ENCODE measurements around the gene KCNMA1.

KCNMA1 gene

DNA sequence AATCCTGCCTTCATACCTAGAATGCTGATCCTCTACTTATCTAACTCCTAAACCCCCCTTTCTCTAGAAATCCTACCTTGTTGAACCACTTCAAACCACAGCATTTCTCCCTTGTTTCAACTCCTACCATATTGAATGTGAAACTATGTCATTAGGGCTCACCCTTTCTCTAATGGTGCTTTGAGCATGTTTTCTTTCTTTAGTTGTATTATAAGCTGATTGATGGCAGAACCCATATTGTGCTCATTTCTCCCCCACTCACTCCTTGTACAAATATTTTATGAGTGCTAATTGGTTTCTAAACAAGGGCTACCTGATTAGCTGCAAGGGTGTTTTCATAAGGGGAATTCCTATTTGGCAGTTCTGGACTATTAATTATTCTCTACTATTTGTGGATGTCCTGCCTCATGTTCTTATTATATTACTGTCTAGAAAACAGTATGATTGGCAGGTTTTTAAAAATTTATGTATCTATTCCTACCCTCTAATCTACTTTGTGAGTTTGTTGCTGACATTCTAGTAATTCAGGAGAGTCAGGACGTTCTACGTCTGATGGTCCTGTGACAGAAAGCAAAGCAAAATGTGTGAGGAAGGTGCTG, 765.8 kb downstream of the KCNMA1 start:
- DNase-seq (ENCODE audit: low read depth, low spot score) = no peak
- WGBS (ENCODE audit: insufficient coverage, insufficient read length) = no CpG with 5 or more reads among the region's 2 CpGs

DNA sequence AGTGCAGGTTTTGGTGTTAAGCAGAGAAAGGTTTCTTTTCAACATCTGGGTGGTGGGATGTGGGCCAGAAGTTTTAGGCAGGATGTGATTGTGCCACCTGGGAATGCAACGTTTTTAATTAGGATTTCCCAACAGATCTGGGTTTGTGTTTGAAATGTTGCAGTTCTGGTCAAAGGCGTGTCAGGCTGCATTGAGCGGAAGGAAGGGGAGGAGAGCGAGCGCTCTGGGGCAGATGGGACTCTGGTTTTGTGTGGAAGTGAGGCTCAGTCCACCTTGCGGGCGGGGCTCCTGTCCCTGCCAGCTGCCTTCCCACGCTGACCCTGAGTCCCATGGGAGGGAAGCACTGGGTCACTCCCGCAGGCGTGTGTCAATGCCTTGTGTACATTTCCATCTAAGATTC, 767.7 kb downstream of the KCNMA1 start:
- no peaks in the 10 kb centered on the region for H3K9me3 ChIP-seq (ENCODE audit: control insufficient read depth, insufficient read depth, low read length)
- H3K4me3 ChIP-seq (ENCODE audit: low read length) = no peak overlapping the region
- H3K27me3 ChIP-seq (ENCODE audit: control insufficient read depth, insufficient read depth, low read length) = no peaks in the 10 kb centered on the region
- H3K4me1 ChIP-seq (ENCODE audit: control insufficient read depth, insufficient read depth, low read length) = no peaks in the 10 kb centered on the region
- WGBS (ENCODE audit: insufficient coverage, insufficient read length) = no CpG with 5 or more reads among the region's 10 CpGs
- DNase-seq (ENCODE audit: low read depth, low spot score) = no peak
- no peak overlapping the region for H3K27ac ChIP-seq (ENCODE audit: low read length)
- no peaks in the 10 kb centered on the region for H3K36me3 ChIP-seq (ENCODE audit: control insufficient read depth, insufficient read depth, low read length)

More for the DNA sequence above, 765.8 kb downstream of the KCNMA1 start:
- Histone ChIP-seq H3K27me3 (ENCODE audit: control insufficient read depth, insufficient read depth, low read length) (no peaks in the 10 kb centered on the region), H3K9me3 (ENCODE audit: control insufficient read depth, insufficient read depth, low read length) (no peaks in the 10 kb centered on the region), H3K27ac (ENCODE audit: low read length) (no peak overlapping the region), H3K4me1 (ENCODE audit: control insufficient read depth, insufficient read depth, low read length) (no peaks in the 10 kb centered on the region), H3K4me3 (ENCODE audit: low read length) (no peak overlapping the region), H3K36me3 (ENCODE audit: control insufficient read depth, insufficient read depth, low read length) (no peaks in the 10 kb centered on the region)

DNA sequence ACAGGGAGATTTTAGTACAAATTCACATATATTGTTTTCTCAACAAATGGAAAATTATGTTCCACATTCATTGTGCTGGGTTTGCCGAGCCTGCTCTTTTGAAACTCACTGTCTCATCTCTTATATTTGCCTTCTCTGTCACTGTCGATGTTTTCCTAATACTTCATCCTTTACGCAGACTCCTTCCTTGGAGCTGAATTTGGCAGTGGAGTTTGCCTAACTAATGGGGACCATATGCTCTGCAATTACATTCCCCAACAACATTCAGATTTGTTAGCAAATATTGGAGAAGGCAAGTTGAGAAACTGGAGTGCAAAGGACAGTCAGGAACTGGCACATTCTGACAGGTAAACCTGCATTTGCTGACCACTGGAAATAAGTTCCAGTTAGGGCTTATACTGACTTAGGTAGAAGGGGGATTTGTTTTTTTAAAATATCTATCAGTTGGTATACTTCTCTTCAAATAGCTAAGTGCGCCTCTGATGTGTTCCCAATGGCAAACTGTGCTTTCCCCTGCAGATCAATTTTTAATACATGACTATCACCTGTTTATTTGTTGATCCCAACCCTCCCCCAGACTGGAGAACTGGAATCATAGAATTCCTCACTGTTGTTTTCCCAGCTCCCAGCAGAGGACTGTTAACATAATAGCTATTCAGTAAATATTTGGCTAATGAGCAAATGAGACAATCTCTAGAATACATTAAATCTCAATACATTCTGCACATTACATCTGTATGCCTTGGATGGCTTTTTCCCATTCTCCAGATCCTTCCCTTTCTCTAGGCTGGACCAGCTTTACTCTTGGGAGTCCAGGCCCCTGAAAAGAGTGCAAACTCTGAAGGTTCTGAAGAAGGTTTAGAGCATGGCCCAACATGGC, 769.3 kb downstream of the KCNMA1 start:
- WGBS (ENCODE audit: insufficient coverage, insufficient read length) = no CpG with 5 or more reads among the region's 4 CpGs
- DNase-seq (ENCODE audit: low read depth, low spot score) = no peak

DNA sequence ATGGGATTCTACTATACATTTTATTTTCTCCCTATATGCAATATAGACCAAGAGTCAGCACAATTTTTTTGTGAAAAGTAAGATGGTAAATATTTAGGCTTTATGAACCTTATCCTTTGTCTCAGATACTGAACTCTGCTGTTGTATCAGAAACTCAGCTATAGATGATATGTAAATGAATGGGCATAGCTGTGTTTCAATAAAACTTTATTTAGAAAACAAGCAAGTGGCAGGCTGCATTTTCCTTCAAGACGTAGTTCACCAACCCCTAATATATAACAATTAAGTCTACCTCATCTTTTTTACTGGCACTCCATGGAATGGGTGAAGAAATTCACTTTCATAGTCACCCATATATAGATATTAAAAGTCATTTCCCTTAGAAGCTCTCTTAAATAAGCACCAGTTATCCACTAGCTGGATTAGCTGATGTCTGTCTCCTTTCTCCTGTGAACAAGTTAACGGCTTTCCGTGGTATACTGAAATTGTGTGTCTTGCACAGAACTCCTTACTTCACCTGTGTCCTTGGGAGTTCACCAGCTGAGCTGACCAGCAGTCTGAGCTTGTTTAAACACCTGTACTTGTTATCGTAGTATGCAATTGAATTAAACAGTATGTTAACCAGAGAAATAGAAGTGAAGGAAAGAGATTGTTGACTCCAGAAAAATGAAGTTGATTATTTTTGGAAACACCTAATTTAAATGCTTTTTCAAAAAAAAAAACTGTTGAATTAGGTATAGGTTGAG, 770.6 kb downstream of the KCNMA1 start:
- no CpG with 5 or more reads among the region's 4 CpGs for WGBS (ENCODE audit: insufficient coverage, insufficient read length)
- no peak for DNase-seq (ENCODE audit: low read depth, low spot score)
- Histone ChIP-seq H3K27ac (ENCODE audit: low read length) (no peak overlapping the region), H3K27me3 (ENCODE audit: control insufficient read depth, insufficient read depth, low read length) (no peaks in the 10 kb centered on the region), H3K9me3 (ENCODE audit: control insufficient read depth, insufficient read depth, low read length) (no peaks in the 10 kb centered on the region), H3K36me3 (ENCODE audit: control insufficient read depth, insufficient read depth, low read length) (no peaks in the 10 kb centered on the region), H3K4me1 (ENCODE audit: control insufficient read depth, insufficient read depth, low read length) (no peaks in the 10 kb centered on the region), H3K4me3 (ENCODE audit: low read length) (no peak overlapping the region)

More for the DNA sequence above, 769.3 kb downstream of the KCNMA1 start:
- Histone ChIP-seq H3K4me1 (ENCODE audit: control insufficient read depth, insufficient read depth, low read length) (no peaks in the 10 kb centered on the region), H3K4me3 (ENCODE audit: low read length) (no peak overlapping the region), H3K27ac (ENCODE audit: low read length) (no peak overlapping the region), H3K36me3 (ENCODE audit: control insufficient read depth, insufficient read depth, low read length) (no peaks in the 10 kb centered on the region), H3K9me3 (ENCODE audit: control insufficient read depth, insufficient read depth, low read length) (no peaks in the 10 kb centered on the region), H3K27me3 (ENCODE audit: control insufficient read depth, insufficient read depth, low read length) (no peaks in the 10 kb centered on the region)

DNA sequence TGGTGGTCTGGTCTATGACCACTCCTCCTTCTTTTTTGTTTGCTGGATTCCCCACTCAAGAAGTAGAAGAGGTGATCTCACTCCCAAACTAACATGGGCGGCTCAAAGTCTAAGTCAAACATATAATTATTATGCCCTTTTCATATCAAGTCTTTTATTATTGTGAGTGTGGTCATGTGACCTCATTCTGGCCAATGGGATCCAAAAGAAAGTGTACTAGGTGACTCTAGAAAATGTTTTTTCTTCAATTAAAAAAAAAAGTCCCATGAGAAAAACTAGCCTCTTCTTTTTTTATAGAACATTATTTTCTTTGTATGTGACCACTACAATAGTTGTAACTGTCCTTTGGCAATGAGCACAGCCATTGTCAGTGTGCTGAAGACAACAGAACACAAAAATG, 772.7 kb downstream of the KCNMA1 start:
- no CpG with 5 or more reads among the region's 1 CpG for WGBS (ENCODE audit: insufficient coverage, insufficient read length)
- Histone ChIP-seq H3K27me3 (ENCODE audit: control insufficient read depth, insufficient read depth, low read length) (no peaks in the 10 kb centered on the region), H3K27ac (ENCODE audit: low read length) (no peak overlapping the region), H3K4me1 (ENCODE audit: control insufficient read depth, insufficient read depth, low read length) (no peaks in the 10 kb centered on the region), H3K4me3 (ENCODE audit: low read length) (no peak overlapping the region), H3K9me3 (ENCODE audit: control insufficient read depth, insufficient read depth, low read length) (no peaks in the 10 kb centered on the region), H3K36me3 (ENCODE audit: control insufficient read depth, insufficient read depth, low read length) (no peaks in the 10 kb centered on the region)
- DNase-seq (ENCODE audit: low read depth, low spot score) = no peak

DNA sequence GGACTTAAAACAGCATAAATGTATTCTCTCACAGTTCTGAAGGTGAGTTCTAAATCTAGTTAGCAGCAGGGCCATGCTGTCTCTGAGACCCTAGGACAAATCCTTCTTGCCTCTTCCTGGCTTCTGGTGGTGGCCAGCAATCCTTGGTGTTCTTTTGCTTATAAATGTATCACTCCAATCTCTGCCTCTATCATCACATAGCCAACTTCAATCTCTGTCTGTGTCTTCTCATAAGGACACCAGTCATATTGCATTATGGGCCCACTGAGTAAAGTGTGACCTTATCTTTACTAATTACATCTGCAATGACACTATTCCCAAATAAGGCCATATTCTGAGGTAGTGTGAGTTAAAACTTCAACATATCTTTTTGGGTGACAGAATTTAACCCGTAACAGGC, 778.9 kb downstream of the KCNMA1 start:
- Histone ChIP-seq H3K27ac (ENCODE audit: low read length) (no peak overlapping the region), H3K9me3 (ENCODE audit: control insufficient read depth, insufficient read depth, low read length) (no peaks in the 10 kb centered on the region), H3K36me3 (ENCODE audit: control insufficient read depth, insufficient read depth, low read length) (no peaks in the 10 kb centered on the region), H3K4me1 (ENCODE audit: control insufficient read depth, insufficient read depth, low read length) (no peaks in the 10 kb centered on the region), H3K27me3 (ENCODE audit: control insufficient read depth, insufficient read depth, low read length) (no peaks in the 10 kb centered on the region), H3K4me3 (ENCODE audit: low read length) (no peak overlapping the region)
- DNase-seq (ENCODE audit: low read depth, low spot score) = no peak
- no CpG with 5 or more reads among the region's 1 CpG for WGBS (ENCODE audit: insufficient coverage, insufficient read length)

DNA sequence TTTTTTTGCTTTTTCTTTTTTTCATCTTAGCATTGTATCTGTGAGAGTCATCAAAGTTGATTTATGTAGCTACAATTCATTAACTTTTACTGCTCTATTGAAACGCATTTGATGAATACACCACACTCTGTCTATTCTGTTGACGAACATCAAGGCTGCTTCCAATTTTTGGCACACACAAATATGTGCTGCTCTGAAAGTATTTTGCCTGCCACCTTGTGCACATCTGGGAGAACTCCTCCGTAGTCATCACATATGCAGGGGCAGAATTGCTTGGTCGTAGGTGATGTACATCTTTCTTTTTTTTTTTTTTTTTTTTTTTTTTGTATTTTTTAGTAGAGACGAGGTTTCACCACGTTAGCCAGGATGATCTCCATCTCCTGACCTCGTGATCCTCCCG, 796.8 kb downstream of the KCNMA1 start:
- Histone ChIP-seq H3K4me1 (ENCODE audit: control insufficient read depth, insufficient read depth, low read length) (no peaks in the 10 kb centered on the region), H3K27me3 (ENCODE audit: control insufficient read depth, insufficient read depth, low read length) (no peaks in the 10 kb centered on the region), H3K27ac (ENCODE audit: low read length) (no peak overlapping the region), H3K4me3 (ENCODE audit: low read length) (no peak overlapping the region), H3K36me3 (ENCODE audit: control insufficient read depth, insufficient read depth, low read length) (no peaks in the 10 kb centered on the region; the same call in 1 of the 2 replicates), H3K9me3 (ENCODE audit: control insufficient read depth, insufficient read depth, low read length) (0 out of 2 replicates have a peak, but pooled peaks cover 1% of the 10 kb centered on the region)
- no CpG with 5 or more reads among the region's 8 CpGs for WGBS (ENCODE audit: insufficient coverage, insufficient read length)
- no peak for DNase-seq (ENCODE audit: low read depth, low spot score)

DNA sequence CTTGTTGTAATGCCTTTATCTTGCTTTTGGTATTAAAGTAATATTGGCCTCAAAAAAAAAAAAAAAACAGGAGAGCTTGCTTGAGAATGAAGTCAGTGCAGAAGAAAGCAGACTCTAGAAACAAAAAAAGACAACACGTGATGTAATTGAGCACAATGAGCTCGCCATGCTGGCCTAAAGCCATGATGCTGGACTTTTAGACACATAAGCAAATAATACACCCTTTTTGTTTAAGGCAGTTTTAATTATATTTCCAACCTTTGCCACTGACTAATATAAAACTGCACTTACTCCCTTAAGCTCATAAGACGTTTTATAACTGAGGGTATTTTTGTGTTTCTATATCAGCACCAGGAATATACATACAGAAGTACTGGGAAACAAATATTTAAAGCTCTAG, 798.3 kb downstream of the KCNMA1 start:
- Histone ChIP-seq H3K9me3 (ENCODE audit: control insufficient read depth, insufficient read depth, low read length) (no peaks in the 10 kb centered on the region), H3K27me3 (ENCODE audit: control insufficient read depth, insufficient read depth, low read length) (no peaks in the 10 kb centered on the region), H3K27ac (ENCODE audit: low read length) (no peak overlapping the region), H3K4me3 (ENCODE audit: low read length) (no peak overlapping the region), H3K4me1 (ENCODE audit: control insufficient read depth, insufficient read depth, low read length) (no peaks in the 10 kb centered on the region), H3K36me3 (ENCODE audit: control insufficient read depth, insufficient read depth, low read length) (no peaks in the 10 kb centered on the region)
- no CpG with 5 or more reads among the region's 3 CpGs for WGBS (ENCODE audit: insufficient coverage, insufficient read length)
- DNase-seq (ENCODE audit: low read depth, low spot score) = no peak

DNA sequence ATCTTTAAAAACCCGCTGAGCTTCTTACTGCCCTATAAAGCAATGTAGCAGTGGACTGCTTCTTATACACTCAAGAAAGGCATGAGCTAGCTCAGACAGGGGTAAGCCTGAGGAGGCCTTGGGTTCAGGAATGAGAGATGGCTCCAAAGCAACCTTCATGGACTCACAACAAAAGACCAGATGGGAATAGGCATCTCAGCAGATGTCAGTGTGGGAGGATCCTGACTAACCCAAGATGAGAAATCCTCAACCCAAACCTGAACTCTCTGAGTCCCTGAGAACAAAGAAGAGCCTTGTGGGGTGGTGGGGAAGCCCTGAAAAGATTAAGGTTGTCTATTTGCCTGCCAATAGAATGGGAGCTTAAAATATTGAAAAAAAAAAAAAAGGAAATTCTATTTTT, 807.4 kb downstream of the KCNMA1 start:
- no peak overlapping the region for H3K4me3 ChIP-seq (ENCODE audit: low read length)
- no peak overlapping the region for H3K27ac ChIP-seq (ENCODE audit: low read length)
- H3K36me3 ChIP-seq (ENCODE audit: control insufficient read depth, insufficient read depth, low read length) = no peaks in the 10 kb centered on the region
- DNase-seq (ENCODE audit: low read depth, low spot score) = no peak
- H3K27me3 ChIP-seq (ENCODE audit: control insufficient read depth, insufficient read depth, low read length) = no peaks in the 10 kb centered on the region; the same call in 1 of the 2 replicates
- H3K9me3 ChIP-seq (ENCODE audit: control insufficient read depth, insufficient read depth, low read length) = no peaks in the 10 kb centered on the region
- no peaks in the 10 kb centered on the region for H3K4me1 ChIP-seq (ENCODE audit: control insufficient read depth, insufficient read depth, low read length)
- no CpG with 5 or more reads among the region's 1 CpG for WGBS (ENCODE audit: insufficient coverage, insufficient read length)

DNA sequence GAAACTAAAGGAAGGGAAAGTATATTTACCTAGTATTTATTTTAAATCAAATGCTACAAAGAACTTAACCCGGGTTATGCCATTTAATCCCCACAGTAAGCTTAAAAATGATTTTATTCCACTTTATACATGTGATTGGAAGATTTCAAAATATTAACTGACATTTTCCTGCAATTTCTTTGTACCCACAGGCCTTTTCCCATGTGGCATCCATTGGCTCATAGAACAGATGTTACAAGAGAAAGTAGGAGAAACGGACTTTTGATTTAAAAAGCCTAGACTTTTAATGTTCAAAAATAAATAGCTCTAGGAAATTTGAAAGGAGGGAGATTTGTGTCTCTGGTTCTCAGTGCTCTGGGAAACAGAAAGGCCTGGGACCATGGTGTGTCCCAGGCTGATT, 807.9 kb downstream of the KCNMA1 start:
- Histone ChIP-seq H3K27me3 (ENCODE audit: control insufficient read depth, insufficient read depth, low read length) (no peaks in the 10 kb centered on the region; the same call in 1 of the 2 replicates), H3K36me3 (ENCODE audit: control insufficient read depth, insufficient read depth, low read length) (no peaks in the 10 kb centered on the region), H3K4me3 (ENCODE audit: low read length) (no peak overlapping the region), H3K9me3 (ENCODE audit: control insufficient read depth, insufficient read depth, low read length) (no peaks in the 10 kb centered on the region), H3K27ac (ENCODE audit: low read length) (no peak overlapping the region), H3K4me1 (ENCODE audit: control insufficient read depth, insufficient read depth, low read length) (no peaks in the 10 kb centered on the region)
- WGBS (ENCODE audit: insufficient coverage, insufficient read length) = no CpG with 5 or more reads among the region's 2 CpGs
- DNase-seq (ENCODE audit: low read depth, low spot score) = no peak

Data from iPS DF 6.9 (cell line).